ENCODE data around the gene NFYC.
"Not testable (repeated sequence)": the region's sequence is repeated elsewhere in the genome, so short reads cannot be mapped to it uniquely, and the experiment has no call there.

NFYC gene

DNA sequence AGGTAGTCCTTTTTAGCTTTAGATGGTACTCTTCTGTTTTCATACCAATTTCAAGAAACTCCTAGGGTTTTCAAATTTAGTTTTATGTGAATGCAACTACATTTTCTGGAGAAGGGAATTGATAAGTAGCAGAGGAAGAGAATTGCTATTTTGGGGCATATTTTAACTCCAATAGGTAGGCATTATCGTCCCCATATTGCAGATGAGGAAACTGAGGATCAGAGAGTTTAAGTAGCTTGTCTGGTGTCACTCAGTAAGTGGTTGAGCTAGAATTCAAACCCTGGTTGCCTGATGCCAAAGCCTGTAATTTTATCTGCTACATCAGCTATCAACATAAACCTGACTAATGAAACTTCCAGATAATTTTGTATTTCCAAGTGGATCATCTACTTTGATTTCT, 1.9 kb downstream of the NFYC start:
- DNase-seq: no peak
- no peaks in the 10 kb centered on the region for H3K27me3 ChIP-seq (replicated peaks)
- no peak overlapping the region for H3K27ac ChIP-seq
- H3K4me3 ChIP-seq (ENCODE audit: low read depth, low read length): no peak overlapping the region
- TF ChIP-seq, protein P1, sequence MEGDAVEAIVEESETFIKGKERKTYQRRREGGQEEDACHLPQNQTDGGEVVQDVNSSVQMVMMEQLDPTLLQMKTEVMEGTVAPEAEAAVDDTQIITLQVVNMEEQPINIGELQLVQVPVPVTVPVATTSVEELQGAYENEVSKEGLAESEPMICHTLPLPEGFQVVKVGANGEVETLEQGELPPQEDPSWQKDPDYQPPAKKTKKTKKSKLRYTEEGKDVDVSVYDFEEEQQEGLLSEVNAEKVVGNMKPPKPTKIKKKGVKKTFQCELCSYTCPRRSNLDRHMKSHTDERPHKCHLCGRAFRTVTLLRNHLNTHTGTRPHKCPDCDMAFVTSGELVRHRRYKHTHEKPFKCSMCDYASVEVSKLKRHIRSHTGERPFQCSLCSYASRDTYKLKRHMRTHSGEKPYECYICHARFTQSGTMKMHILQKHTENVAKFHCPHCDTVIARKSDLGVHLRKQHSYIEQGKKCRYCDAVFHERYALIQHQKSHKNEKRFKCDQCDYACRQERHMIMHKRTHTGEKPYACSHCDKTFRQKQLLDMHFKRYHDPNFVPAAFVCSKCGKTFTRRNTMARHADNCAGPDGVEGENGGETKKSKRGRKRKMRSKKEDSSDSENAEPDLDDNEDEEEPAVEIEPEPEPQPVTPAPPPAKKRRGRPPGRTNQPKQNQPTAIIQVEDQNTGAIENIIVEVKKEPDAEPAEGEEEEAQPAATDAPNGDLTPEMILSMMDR (IDR thresholded peaks at IDR 0.05; ENCODE audit: low read depth, low read length, missing control alignments): no peak
- no peaks in the 10 kb centered on the region for H3K36me3 ChIP-seq (replicated peaks)
- in situ Hi-C loops (cut with HindIII; ENCODE audit: low pct_ligation_motif_present, low sequenced_read_pairs): no loop called here

- Histone ChIP-seq H3K27me3 (replicated peaks) (no peaks in the 10 kb centered on the region), H3K36me3 (replicated peaks) (no peaks in the 10 kb centered on the region), H3K4me3 (ENCODE audit: low read depth, low read length) (no peak overlapping the region), H3K27ac (no peak overlapping the region)
- no peak for DNase-seq
- TF ChIP-seq, protein P1 (IDR thresholded peaks at IDR 0.05; ENCODE audit: low read depth, low read length, missing control alignments): no peak
- in situ Hi-C loops (cut with HindIII; ENCODE audit: low pct_ligation_motif_present, low sequenced_read_pairs): no loop called here
These were observed 2.9 kb downstream of the NFYC start for GRCh38 chr1:40694353-40694874.

DNA sequence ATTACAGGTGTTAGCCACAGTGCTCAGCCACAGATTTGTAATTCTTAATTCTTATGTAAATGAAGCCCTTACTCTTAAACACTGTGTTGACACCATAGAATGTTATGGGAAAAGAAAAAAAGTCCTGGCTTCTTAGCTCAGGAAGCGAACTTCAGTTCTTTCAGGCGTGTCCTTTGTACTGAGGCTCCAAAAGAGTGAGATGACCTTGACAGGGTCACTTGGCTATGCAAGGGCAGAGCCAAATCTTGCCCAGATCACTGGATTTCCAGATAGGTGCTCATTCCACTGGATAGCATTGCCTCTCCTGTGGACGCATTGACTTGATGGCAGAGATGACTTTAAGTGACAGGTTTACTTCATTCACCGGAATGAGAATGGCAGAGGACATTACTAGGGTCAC, 4.8 kb downstream of the NFYC start:
- DNase-seq: no peak
- no peaks in the 10 kb centered on the region for H3K27me3 ChIP-seq (replicated peaks)
- no peak overlapping the region for H3K4me3 ChIP-seq (ENCODE audit: low read depth, low read length)
- H3K27ac ChIP-seq: no peak overlapping the region
- TF ChIP-seq, protein P1 (IDR thresholded peaks at IDR 0.05; ENCODE audit: low read depth, low read length, missing control alignments): no peak
- in situ Hi-C loops (cut with HindIII; ENCODE audit: low pct_ligation_motif_present, low sequenced_read_pairs): no loop called here
- no peaks in the 10 kb centered on the region for H3K36me3 ChIP-seq (replicated peaks)

- DNase-seq: no peak
- Histone ChIP-seq H3K36me3 (replicated peaks) (no peaks in the 10 kb centered on the region), H3K27ac (no peak overlapping the region), H3K27me3 (replicated peaks) (no peaks in the 10 kb centered on the region), H3K4me3 (ENCODE audit: low read depth, low read length) (no peak overlapping the region)
- in situ Hi-C loops (cut with HindIII; ENCODE audit: low pct_ligation_motif_present, low sequenced_read_pairs): no loop called here
- TF ChIP-seq, protein P1 (IDR thresholded peaks at IDR 0.05; ENCODE audit: low read depth, low read length, missing control alignments): no peak
These were observed 5.9 kb downstream of the NFYC start for GRCh38 chr1:40697436-40697835.

GRCh38 chr1:40699787-40700186, 8.3 kb downstream of the NFYC start:
- TF ChIP-seq, protein P1 (IDR thresholded peaks at IDR 0.05; ENCODE audit: low read depth, low read length, missing control alignments): no peak
- Histone ChIP-seq H3K27me3 (replicated peaks) (no peaks in the 10 kb centered on the region), H3K4me3 (ENCODE audit: low read depth, low read length) (no peak overlapping the region), H3K27ac (peak overlapping the region; percentile 43), H3K36me3 (replicated peaks) (no peaks in the 10 kb centered on the region)
- no peak for DNase-seq
- in situ Hi-C loops (cut with HindIII; ENCODE audit: low pct_ligation_motif_present, low sequenced_read_pairs): no loop called here

DNA sequence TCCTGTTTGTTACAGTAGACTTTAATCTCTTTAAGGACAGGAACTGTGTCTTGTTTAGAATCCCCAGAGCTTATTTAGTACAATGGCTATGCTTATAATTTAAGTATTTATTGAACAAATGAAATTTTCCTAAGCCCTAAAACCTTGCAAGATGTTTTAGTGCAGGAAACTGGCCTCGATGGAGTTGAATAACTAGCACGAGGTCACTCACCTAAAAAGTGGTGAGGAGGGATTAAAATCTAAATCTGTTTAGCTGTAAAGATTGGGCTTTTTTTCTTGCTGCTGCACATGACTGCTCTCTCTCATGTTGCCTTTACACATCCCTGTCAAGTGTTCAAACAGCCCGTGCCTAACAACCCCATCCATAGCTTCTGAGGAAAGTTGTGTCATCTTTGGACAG, 10.2 kb downstream of the NFYC start:
- Histone ChIP-seq H3K27ac (no peak overlapping the region), H3K4me3 (ENCODE audit: low read depth, low read length) (no peak overlapping the region), H3K27me3 (replicated peaks) (no peaks in the 10 kb centered on the region), H3K36me3 (replicated peaks) (no peaks in the 10 kb centered on the region)
- TF ChIP-seq, protein P1 (IDR thresholded peaks at IDR 0.05; ENCODE audit: low read depth, low read length, missing control alignments): no peak
- no peak for DNase-seq
- in situ Hi-C loops (cut with HindIII; ENCODE audit: low pct_ligation_motif_present, low sequenced_read_pairs): no loop called here

GRCh38 chr1:40702810-40703209, 11.3 kb downstream of the NFYC start:
- H3K36me3 ChIP-seq (replicated peaks); H3K4me3 ChIP-seq (ENCODE audit: low read depth, low read length); H3K27me3 ChIP-seq (replicated peaks); DNase-seq; in situ Hi-C loops (cut with HindIII; ENCODE audit: low pct_ligation_motif_present, low sequenced_read_pairs): not testable (repeated sequence)
- peak overlapping the region; percentile 39 for H3K27ac ChIP-seq

Measured in brain microvascular endothelial cell (primary cell).